ENCODE data around the gene ZKSCAN5. TPM values are rescaled to one million over a fixed set of nuclear protein-coding genes. Genes with fewer than 3 reads are reported as not detected.

The ZKSCAN5 gene
- total and polyA plus RNA-seq, 12 donors, result 2.8 to 8.5 (median 7.2) TPM

GRCh38 chr7:99489235-99489634 lies 15.2 kb upstream of the ZKSCAN5 start:
- DNase-seq (no peak), ATAC-seq (no peak)
- Histone ChIP-seq H3K27ac (no peak overlapping the region), H3K4me1 (no peaks in the 10 kb centered on the region), H3K27me3 (no peaks in the 10 kb centered on the region), H3K4me3 (no peak overlapping the region), H3K36me3 (peaks cover 9 to 61% (median 32%) of the 10 kb centered on the region in 9 donors), H3K9me3 (peaks cover 0 to 22% (median 16%) of the 10 kb centered on the region in 11 donors)
- TF ChIP-seq CTCF (IDR thresholded peaks at IDR 0.05), result no peak
- 96 to 99% methylated on average over 4 of the region's 4 CpGs for WGBS, 2 donors
- intact Hi-C loops (cut with DNase I), result no loop called here

- intact Hi-C loops (cut with DNase I), result no loop called here
- peaks cover 0 to 35% (median 26%) of the 10 kb centered on the region in 11 donors for H3K9me3 ChIP-seq
- no peaks in the 10 kb centered on the region for H3K27me3 ChIP-seq
- no peak for DNase-seq
- no peak overlapping the region for H3K27ac ChIP-seq
- peaks cover 9 to 67% (median 48%) of the 10 kb centered on the region in 9 donors for H3K36me3 ChIP-seq
- TF ChIP-seq CTCF (IDR thresholded peaks at IDR 0.05), result no peak
- H3K4me1 ChIP-seq, result no peaks in the 10 kb centered on the region
- H3K4me3 ChIP-seq, result no peak overlapping the region
- WGBS, 2 donors, result 49 to 68% methylated on average over 3 of the region's 3 CpGs
- ATAC-seq, result no peak
Observed at GRCh38 chr7:99490878-99491277, 13.6 kb upstream of the ZKSCAN5 start.

GRCh38 chr7:99493823-99494222 lies 10.6 kb upstream of the ZKSCAN5 start:
- intact Hi-C loops (cut with DNase I), result no loop called here

GRCh38 chr7:99497766-99498545 lies 6.5 kb upstream of the ZKSCAN5 start:
- intact Hi-C loops (cut with DNase I), result no loop called here
- no peaks in the 10 kb centered on the region for H3K27me3 ChIP-seq
- no peak for DNase-seq
- H3K27ac ChIP-seq, result peak overlapping the region in 1 of 10 donors; percentile 95
- TF ChIP-seq CTCF (IDR thresholded peaks at IDR 0.05), result no peak
- peaks cover 6 to 31% (median 28%) of the 10 kb centered on the region in 9 donors for H3K4me1 ChIP-seq
- H3K36me3 ChIP-seq, result peaks cover 9 to 59% (median 38%) of the 10 kb centered on the region in 9 donors
- peak overlapping the region in 9 of 10 donors; percentile 49 to 100 (median 80) for H3K4me3 ChIP-seq
- peaks cover 0 to 31% (median 22%) of the 10 kb centered on the region in 11 donors for H3K9me3 ChIP-seq
- ATAC-seq, result no peak
- 80 to 84% methylated on average over 6 of the region's 6 CpGs for WGBS, 2 donors

More at GRCh38 chr7:99493823-99494222, 10.6 kb upstream of the ZKSCAN5 start:
- Histone ChIP-seq H3K27ac (no peak overlapping the region), H3K4me3 (no peak overlapping the region), H3K36me3 (peaks cover 9 to 83% (median 56%) of the 10 kb centered on the region in 9 donors), H3K27me3 (no peaks in the 10 kb centered on the region), H3K4me1 (peaks cover 6 to 18% (median 17%) of the 10 kb centered on the region in 9 donors), H3K9me3 (peaks cover 0 to 35% (median 26%) of the 10 kb centered on the region in 11 donors)
- no peak for DNase-seq
- WGBS, 2 donors, result 97 to 98% methylated on average over 6 of the region's 6 CpGs
- ATAC-seq, result no peak
- no peak for TF ChIP-seq CTCF (IDR thresholded peaks at IDR 0.05)

Data from heart right ventricle (tissue), 16 donors.